BJ (cell line): ENCODE data around the gene GPRIN1. TPM values are rescaled to one million over a fixed set of nuclear protein-coding genes. Genes with fewer than 3 reads are reported as not detected.

Experiments used
- CTCF ChIA-PET: fragments of 350-600 bp; formaldehyde crosslinking; extraction: SDS; loops from one replicate; lab custom pipeline; 2021; ENCODE audit warnings: antibody characterized with exemption, inconsistent platforms; lab: Yijun Ruan, JAX
- POLR2A ChIA-PET: fragments of 300-600 bp; sonication (Branson Sonifier 250); formaldehyde crosslinking; extraction: SDS; loops from one replicate; lab custom pipeline; 2021; ENCODE audit warnings: antibody characterized with exemption; lab: Charles Lee
- DNase-seq: peaks from one replicate; pipeline ENCODE4 v3.0.0-alpha.2; 2011; ENCODE audit warnings: low read depth
- H3K27me3 ChIP-seq: 2 replicates; pipeline ENCODE4 v1.6.0; 2011; ENCODE audit warnings: low read length; ENCODE audit not compliant: control insufficient read depth, insufficient read depth
- H3K36me3 ChIP-seq: 2 replicates; pipeline ENCODE4 v1.5.1; 2011; ENCODE audit warnings: low read length; ENCODE audit not compliant: control insufficient read depth, insufficient read depth
- H3K4me3 ChIP-seq: 2 replicates; pipeline ENCODE4 v1.5.1; 2011; ENCODE audit warnings: low read depth, mild to moderate bottlenecking, control low read depth, low read length
- polyA plus RNA-seq: library from polyadenylated mRNA; depleted of rRNA; stranded (reverse); fragments of >200 nt; gene quantifications from 2 replicates; pipeline ENCODE4 v1.2.3, GENCODE V29; 2011
- TF ChIP-seq, protein P1 (sequence below): IDR thresholded peaks from 2 replicates; pipeline ENCODE4 v1.5.1; 2011; ENCODE audit warnings: low read depth, mild to moderate bottlenecking, control low read depth, inconsistent platforms, low read length, moderate library complexity; ENCODE audit not compliant: insufficient read depth

GPRIN1 gene
- polyA plus RNA-seq, 1 experiment: 2.4 TPM

DNA sequence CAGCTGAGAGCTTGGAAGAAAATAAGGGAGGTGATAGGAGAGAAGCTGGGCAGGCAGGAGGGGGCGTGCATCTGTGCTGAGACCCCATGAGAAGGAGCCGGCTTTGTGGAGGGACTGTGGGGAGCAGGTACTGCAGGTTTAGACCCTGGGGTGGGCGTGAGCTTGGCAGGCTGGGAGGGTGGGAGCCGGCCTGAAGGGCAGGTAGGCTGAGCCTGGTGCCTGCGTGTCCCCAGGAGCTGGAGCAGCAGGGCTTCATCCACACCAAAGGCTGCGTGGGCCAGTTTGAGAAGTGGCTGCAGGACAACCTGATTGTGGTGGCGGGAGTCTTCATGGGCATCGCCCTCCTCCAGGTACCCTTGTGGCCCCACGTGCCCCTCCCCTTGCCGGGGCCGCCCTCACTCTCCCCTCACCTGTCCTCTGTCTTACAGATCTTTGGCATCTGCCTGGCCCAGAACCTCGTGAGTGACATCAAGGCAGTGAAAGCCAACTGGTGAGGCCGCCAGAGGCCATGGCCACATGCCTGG is 46.6 kb upstream of the GPRIN1 start:
- ChIA-PET CTCF (interaction anchor here (0.7 to 5.3 kb wide), 5 partner anchors 9 to 457 kb away, joined by 3 to 98 read pairs (median 4); no protein-coding TSS in a partner anchor), POLR2A (no interaction called here)
- TF ChIP-seq, protein P1, sequence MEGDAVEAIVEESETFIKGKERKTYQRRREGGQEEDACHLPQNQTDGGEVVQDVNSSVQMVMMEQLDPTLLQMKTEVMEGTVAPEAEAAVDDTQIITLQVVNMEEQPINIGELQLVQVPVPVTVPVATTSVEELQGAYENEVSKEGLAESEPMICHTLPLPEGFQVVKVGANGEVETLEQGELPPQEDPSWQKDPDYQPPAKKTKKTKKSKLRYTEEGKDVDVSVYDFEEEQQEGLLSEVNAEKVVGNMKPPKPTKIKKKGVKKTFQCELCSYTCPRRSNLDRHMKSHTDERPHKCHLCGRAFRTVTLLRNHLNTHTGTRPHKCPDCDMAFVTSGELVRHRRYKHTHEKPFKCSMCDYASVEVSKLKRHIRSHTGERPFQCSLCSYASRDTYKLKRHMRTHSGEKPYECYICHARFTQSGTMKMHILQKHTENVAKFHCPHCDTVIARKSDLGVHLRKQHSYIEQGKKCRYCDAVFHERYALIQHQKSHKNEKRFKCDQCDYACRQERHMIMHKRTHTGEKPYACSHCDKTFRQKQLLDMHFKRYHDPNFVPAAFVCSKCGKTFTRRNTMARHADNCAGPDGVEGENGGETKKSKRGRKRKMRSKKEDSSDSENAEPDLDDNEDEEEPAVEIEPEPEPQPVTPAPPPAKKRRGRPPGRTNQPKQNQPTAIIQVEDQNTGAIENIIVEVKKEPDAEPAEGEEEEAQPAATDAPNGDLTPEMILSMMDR: no peak
- no peaks in the 10 kb centered on the region for H3K27me3 ChIP-seq
- no peak overlapping the region for H3K4me3 ChIP-seq
- no peak for DNase-seq
- peaks cover 11% of the 10 kb centered on the region for H3K36me3 ChIP-seq

DNA sequence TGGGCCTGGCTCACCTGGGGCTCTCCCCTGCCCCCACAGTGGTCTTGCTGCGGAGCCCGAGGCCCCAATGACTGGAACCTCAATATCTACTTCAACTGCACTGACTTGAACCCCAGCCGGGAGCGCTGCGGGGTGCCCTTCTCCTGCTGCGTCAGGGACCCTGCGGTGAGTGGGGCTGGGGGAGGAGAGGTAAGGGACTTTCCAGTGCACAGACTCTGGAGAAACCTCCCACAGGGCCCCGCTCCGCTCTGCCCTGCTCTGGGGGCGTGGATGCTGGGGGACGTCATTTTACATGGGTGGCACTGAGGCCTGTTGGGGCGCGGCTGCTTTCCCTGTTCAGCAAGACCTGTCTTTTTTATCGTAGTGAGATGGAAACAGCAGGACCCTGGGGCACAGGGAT is 44.9 kb upstream of the GPRIN1 start:
- H3K36me3 ChIP-seq: peaks cover 11% of the 10 kb centered on the region
- no peak for DNase-seq
- ChIA-PET CTCF (no interaction called here), POLR2A (no interaction called here)
- TF ChIP-seq, protein P1: no peak
- no peak overlapping the region for H3K4me3 ChIP-seq
- H3K27me3 ChIP-seq: no peaks in the 10 kb centered on the region

DNA sequence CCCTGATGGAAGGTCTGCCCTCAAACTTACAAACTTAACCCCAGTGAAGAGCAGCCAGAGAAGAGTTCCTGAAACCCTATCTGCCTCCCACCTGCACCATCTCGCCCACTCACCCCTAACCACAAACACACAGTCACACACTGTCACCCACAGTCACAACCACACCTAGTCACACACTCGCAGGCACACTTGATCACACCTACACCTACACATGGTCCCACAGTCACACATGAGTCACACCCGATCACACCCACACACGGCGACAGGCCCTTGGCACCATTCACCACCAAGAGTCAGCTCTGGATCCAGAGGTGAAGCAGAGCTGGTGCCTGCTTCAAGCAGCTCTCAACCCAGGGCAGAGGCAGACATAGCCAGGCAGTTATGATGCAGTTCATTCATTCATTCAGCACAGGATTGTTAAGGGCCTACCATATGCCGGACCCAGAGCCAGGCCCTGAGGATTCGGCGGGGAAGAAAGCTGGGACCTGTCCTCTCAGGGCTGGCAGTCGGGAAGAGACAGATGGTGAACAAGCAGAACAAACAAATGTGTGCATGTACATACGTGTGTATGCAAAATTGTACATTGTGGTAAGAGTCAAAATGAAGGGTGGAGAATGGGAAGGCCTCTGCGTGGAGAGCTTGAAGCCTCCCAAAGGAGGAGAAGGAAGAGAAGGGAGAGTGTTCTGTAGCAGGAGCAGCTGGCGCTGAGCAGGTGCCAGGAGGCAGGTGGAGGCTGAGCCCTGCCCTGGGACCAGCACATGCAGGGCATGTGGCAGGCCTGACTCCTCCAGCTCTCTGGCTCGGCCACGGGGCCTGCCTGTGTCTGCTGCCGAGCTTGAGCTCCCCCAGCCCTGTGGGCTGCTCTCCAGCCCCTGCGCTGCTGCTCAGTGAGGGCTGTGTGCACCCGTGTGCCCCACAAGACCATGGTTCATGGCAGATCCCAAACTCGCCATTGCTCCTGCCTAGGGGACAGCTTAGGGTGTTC is 43.7 kb upstream of the GPRIN1 start:
- peaks cover 11% of the 10 kb centered on the region for H3K36me3 ChIP-seq
- no peak for DNase-seq
- no peaks in the 10 kb centered on the region for H3K27me3 ChIP-seq
- CTCF ChIA-PET: interaction anchor here (1.0 to 1.1 kb wide), 2 partner anchors 14 to 460 kb away, joined by 3 to 4 read pairs; no protein-coding TSS in a partner anchor
- no peak overlapping the region for H3K4me3 ChIP-seq
- POLR2A ChIA-PET: no interaction called here
- TF ChIP-seq, protein P1: no peak

DNA sequence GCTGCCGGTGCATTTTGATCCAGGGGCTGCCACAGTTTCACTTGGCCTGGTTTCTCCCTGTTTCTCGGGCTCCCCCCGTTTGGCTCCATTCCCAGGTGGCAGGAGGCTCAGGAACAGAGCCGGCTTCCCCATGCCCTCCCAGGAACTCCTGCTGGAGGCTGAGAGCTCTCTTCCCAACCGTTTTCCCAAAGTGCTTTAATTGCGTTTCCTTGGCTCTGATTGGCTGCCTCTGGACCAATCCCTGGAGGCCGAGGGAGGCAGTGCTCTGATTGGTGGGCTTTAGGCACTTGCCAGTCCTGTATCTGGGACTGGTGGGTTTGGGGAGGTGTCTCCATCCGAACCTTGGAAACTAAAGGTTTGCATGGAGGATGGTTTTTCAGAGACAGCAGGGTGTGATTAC is 42.2 kb upstream of the GPRIN1 start:
- ChIA-PET CTCF (interaction anchor here (1.0 to 7.4 kb wide), 2 partner anchors 7 to 143 kb away, joined by 3 to 68 read pairs; no protein-coding TSS in a partner anchor), POLR2A (no interaction called here)
- TF ChIP-seq, protein P1: no peak
- Histone ChIP-seq H3K4me3 (no peak overlapping the region), H3K27me3 (no peaks in the 10 kb centered on the region), H3K36me3 (peaks cover 10% of the 10 kb centered on the region)
- DNase-seq: no peak

DNA sequence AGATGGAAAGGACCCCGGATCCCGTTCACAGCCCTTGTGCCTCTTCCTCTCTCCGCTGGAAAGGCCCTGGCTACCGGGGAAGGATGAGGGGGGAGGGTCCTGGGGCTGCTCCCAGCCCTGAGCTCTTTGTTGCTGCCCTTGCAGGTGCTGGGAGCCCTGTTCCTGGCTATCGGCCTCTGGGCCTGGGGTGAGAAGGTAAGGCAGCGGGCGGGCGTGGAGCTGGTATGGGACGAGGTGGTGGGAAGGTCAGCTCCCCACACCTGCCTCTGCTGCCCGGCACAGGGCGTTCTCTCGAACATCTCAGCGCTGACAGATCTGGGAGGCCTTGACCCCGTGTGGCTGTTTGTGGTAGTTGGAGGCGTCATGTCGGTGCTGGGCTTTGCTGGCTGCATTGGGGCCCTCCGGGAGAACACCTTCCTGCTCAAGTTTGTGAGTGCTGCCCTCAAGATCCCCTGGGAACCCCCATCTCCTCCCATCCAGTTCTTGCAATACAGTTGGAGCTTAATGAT is 41.6 kb upstream of the GPRIN1 start:
- POLR2A ChIA-PET: no interaction called here
- DNase-seq: no peak
- CTCF ChIA-PET: interaction anchor here (1.0 to 7.4 kb wide), 2 partner anchors 8 to 143 kb away, joined by 3 to 68 read pairs; no protein-coding TSS in a partner anchor
- H3K36me3 ChIP-seq: peaks cover 8% of the 10 kb centered on the region; the same call in 1 of the 2 replicates
- TF ChIP-seq, protein P1: no peak
- no peaks in the 10 kb centered on the region for H3K27me3 ChIP-seq
- H3K4me3 ChIP-seq: no peak overlapping the region
